SK-N-SH (cell line): ENCODE measurements around the gene NUCB1.

ENCODE experiments used
- EP300 ChIP-seq, 2 experiments: IDR thresholded peaks; 2 replicates each; pipeline versions ENCODE4 v1.4.0 to v1.6.1; 2012; ENCODE audit warnings: borderline replicate concordance in 1 of 2, low read depth in 1 of 2, low read length in 1 of 2
- EZH2phosphoT487 ChIP-seq: fragments of 200-600 bp; sonication (generic); IDR thresholded peaks from 2 replicates; pipeline ENCODE4 v1.6.1; 2017; ENCODE audit warnings: low read depth, mixed run types, mild to moderate bottlenecking, antibody characterized with exemption, moderate library complexity, borderline replicate concordance
- FOXM1 ChIP-seq: IDR thresholded peaks from 2 replicates; pipeline ENCODE4 v1.4.0; 2012; ENCODE audit warnings: low read depth, mild to moderate bottlenecking
- MAX ChIP-seq: IDR thresholded peaks from 2 replicates; pipeline ENCODE4 v1.4.0; 2012; ENCODE audit warnings: low read depth
- MXI1 ChIP-seq: IDR thresholded peaks from 2 replicates; pipeline ENCODE4 v1.6.1; 2012; ENCODE audit warnings: mild to moderate bottlenecking, low read depth, low read length, improper control_type of control experiment
- POLR2AphosphoS5 ChIP-seq: IDR thresholded peaks from 2 replicates; pipeline ENCODE4 v1.6.1; 2012; ENCODE audit warnings: low read depth, low read length
- RAD21 ChIP-seq: IDR thresholded peaks from 2 replicates; pipeline ENCODE4 v1.6.1; 2012; ENCODE audit warnings: mild to moderate bottlenecking, low read length
- SIN3A ChIP-seq: IDR thresholded peaks from 2 replicates; pipeline ENCODE4 v1.6.1; 2012; ENCODE audit warnings: low read depth, mild to moderate bottlenecking, low read length, moderate library complexity, borderline replicate concordance
- SMC3 ChIP-seq: IDR thresholded peaks from 2 replicates; pipeline ENCODE4 v1.6.1; 2012; ENCODE audit warnings: low read depth, low read length, improper control_type of control experiment
- USF2 ChIP-seq: fragments of 150-350 bp; IDR thresholded peaks from 2 replicates; pipeline ENCODE4 v1.6.1; 2017; ENCODE audit warnings: antibody characterized with exemption, low read length, low read depth, borderline replicate concordance
- TF ChIP-seq, protein P1 (sequence below): fragments of 200-600 bp; sonication (generic); IDR thresholded peaks from 2 replicates; pipeline ENCODE4 v1.6.1; 2017; ENCODE audit warnings: antibody characterized with exemption, mild to moderate bottlenecking, moderate library complexity
- TF ChIP-seq, protein P2 (sequence below): IDR thresholded peaks from 2 replicates; pipeline ENCODE4 v1.6.1; 2012; ENCODE audit warnings: mild to moderate bottlenecking, low read depth, low read length, moderate library complexity
- TF ChIP-seq, protein P3 (sequence below): IDR thresholded peaks from 2 replicates; pipeline ENCODE4 v1.4.0; 2012; ENCODE audit warnings: low read depth, borderline replicate concordance

GRCh38 chr19:48896191-48896720 is 3.9 kb upstream of the NUCB1 start:
- TF ChIP-seq, protein P1, sequence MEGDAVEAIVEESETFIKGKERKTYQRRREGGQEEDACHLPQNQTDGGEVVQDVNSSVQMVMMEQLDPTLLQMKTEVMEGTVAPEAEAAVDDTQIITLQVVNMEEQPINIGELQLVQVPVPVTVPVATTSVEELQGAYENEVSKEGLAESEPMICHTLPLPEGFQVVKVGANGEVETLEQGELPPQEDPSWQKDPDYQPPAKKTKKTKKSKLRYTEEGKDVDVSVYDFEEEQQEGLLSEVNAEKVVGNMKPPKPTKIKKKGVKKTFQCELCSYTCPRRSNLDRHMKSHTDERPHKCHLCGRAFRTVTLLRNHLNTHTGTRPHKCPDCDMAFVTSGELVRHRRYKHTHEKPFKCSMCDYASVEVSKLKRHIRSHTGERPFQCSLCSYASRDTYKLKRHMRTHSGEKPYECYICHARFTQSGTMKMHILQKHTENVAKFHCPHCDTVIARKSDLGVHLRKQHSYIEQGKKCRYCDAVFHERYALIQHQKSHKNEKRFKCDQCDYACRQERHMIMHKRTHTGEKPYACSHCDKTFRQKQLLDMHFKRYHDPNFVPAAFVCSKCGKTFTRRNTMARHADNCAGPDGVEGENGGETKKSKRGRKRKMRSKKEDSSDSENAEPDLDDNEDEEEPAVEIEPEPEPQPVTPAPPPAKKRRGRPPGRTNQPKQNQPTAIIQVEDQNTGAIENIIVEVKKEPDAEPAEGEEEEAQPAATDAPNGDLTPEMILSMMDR = no peak
- no peak for TF ChIP-seq MXI1
- no peak for TF ChIP-seq SIN3A
- TF ChIP-seq RAD21 = no peak
- no peak for TF ChIP-seq USF2
- no peak for TF ChIP-seq SMC3
- no peak for TF ChIP-seq POLR2AphosphoS5
- no peak for TF ChIP-seq EP300 (IDR thresholded peaks at IDR 0.05; ENCODE audit: borderline replicate concordance in 1 of 2, low read depth in 1 of 2, low read length in 1 of 2)
- TF ChIP-seq, protein P2, sequence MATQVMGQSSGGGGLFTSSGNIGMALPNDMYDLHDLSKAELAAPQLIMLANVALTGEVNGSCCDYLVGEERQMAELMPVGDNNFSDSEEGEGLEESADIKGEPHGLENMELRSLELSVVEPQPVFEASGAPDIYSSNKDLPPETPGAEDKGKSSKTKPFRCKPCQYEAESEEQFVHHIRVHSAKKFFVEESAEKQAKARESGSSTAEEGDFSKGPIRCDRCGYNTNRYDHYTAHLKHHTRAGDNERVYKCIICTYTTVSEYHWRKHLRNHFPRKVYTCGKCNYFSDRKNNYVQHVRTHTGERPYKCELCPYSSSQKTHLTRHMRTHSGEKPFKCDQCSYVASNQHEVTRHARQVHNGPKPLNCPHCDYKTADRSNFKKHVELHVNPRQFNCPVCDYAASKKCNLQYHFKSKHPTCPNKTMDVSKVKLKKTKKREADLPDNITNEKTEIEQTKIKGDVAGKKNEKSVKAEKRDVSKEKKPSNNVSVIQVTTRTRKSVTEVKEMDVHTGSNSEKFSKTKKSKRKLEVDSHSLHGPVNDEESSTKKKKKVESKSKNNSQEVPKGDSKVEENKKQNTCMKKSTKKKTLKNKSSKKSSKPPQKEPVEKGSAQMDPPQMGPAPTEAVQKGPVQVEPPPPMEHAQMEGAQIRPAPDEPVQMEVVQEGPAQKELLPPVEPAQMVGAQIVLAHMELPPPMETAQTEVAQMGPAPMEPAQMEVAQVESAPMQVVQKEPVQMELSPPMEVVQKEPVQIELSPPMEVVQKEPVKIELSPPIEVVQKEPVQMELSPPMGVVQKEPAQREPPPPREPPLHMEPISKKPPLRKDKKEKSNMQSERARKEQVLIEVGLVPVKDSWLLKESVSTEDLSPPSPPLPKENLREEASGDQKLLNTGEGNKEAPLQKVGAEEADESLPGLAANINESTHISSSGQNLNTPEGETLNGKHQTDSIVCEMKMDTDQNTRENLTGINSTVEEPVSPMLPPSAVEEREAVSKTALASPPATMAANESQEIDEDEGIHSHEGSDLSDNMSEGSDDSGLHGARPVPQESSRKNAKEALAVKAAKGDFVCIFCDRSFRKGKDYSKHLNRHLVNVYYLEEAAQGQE = no peak
- TF ChIP-seq, protein P3, sequence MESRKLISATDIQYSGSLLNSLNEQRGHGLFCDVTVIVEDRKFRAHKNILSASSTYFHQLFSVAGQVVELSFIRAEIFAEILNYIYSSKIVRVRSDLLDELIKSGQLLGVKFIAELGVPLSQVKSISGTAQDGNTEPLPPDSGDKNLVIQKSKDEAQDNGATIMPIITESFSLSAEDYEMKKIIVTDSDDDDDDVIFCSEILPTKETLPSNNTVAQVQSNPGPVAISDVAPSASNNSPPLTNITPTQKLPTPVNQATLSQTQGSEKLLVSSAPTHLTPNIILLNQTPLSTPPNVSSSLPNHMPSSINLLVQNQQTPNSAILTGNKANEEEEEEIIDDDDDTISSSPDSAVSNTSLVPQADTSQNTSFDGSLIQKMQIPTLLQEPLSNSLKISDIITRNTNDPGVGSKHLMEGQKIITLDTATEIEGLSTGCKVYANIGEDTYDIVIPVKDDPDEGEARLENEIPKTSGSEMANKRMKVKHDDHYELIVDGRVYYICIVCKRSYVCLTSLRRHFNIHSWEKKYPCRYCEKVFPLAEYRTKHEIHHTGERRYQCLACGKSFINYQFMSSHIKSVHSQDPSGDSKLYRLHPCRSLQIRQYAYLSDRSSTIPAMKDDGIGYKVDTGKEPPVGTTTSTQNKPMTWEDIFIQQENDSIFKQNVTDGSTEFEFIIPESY = no peak
- TF ChIP-seq MAX = no peak
- TF ChIP-seq FOXM1 = no peak
- TF ChIP-seq EZH2phosphoT487 = no peak
